Erythroblast (primary cell): ENCODE results near the gene NXPH4.
A peak's percentile ranks its signal among the peaks of the same experiment; 100 is the strongest.

ENCODE experiments used
- DNase-seq, 2 experiments: peaks; one replicate each; lab custom pipeline; 2025; lab: John Stamatoyannopoulos, UW
- GATA1 ChIP-seq: IDR thresholded peaks from 2 replicates; pipeline ENCODE4 v1.6.1; 2011; ENCODE audit warnings: low read depth, mild to moderate bottlenecking, control low read depth, low read length, moderate library complexity
- POLR2A ChIP-seq: IDR thresholded peaks from 2 replicates; pipeline ENCODE4 v1.6.1; 2011; ENCODE audit warnings: mild to moderate bottlenecking, low read length

The NXPH4 gene

GRCh38 chr12:57213763-57214397 is 2.7 kb upstream of the NXPH4 start:
- TF ChIP-seq GATA1 (no peak), POLR2A (no peak)
- DNase-seq: peak in 1 of 2 experiments; percentile 38

- DNase-seq: peak; percentile 56 to 75
Observed at GRCh38 chr12:57214398-57214781, 2.2 kb upstream of the NXPH4 start.

GRCh38 chr12:57215065-57215464 is 1.5 kb upstream of the NXPH4 start:
- TF ChIP-seq GATA1 (no peak), POLR2A (no peak)
- DNase-seq: no peak

More at GRCh38 chr12:57214398-57214781, 2.2 kb upstream of the NXPH4 start:
- TF ChIP-seq GATA1 (no peak), POLR2A (no peak)

GRCh38 chr12:57215668-57216013 is 953 bp upstream of the NXPH4 start:
- peak in 1 of 2 experiments; percentile 29 for DNase-seq
- no peak for TF ChIP-seq GATA1
- no peak for TF ChIP-seq POLR2A

GRCh38 chr12:57216921-57217879 is 606 bp downstream of the NXPH4 start:
- DNase-seq: peak in 1 of 2 experiments; percentile 16

GRCh38 chr12:57218030-57218853 is 1.6 kb downstream of the NXPH4 start:
- TF ChIP-seq GATA1 (no peak), POLR2A (no peak)
- DNase-seq: peak in 1 of 2 experiments; percentile 21

More at GRCh38 chr12:57216921-57217879, 606 bp downstream of the NXPH4 start:
- TF ChIP-seq POLR2A (no peak), GATA1 (no peak)

- DNase-seq: no peak
- no peak for TF ChIP-seq GATA1
Observed at GRCh38 chr12:57219205-57219992, 2.8 kb downstream of the NXPH4 start.

- no peak for TF ChIP-seq POLR2A
- no peak for TF ChIP-seq GATA1
- DNase-seq: no peak
Observed at GRCh38 chr12:57219993-57220754, 3.6 kb downstream of the NXPH4 start.

- DNase-seq: no peak
- TF ChIP-seq POLR2A (no peak), GATA1 (no peak)
Observed at GRCh38 chr12:57220770-57221168, 4.2 kb downstream of the NXPH4 start.

GRCh38 chr12:57221169-57221917 is 4.7 kb downstream of the NXPH4 start:
- no peak for DNase-seq
- no peak for TF ChIP-seq POLR2A
- TF ChIP-seq GATA1: no peak
